ENCODE results near the gene LRCH3. TPM values are rescaled to one million over a fixed set of nuclear protein-coding genes. Genes with fewer than 3 reads are reported as not detected.

LRCH3 gene
- total and polyA plus RNA-seq, 2 of the 13 experiments (the other 11 are each of a cell fraction or from before 2014, with no cell fraction given): 25.5 to 103 TPM

DNA sequence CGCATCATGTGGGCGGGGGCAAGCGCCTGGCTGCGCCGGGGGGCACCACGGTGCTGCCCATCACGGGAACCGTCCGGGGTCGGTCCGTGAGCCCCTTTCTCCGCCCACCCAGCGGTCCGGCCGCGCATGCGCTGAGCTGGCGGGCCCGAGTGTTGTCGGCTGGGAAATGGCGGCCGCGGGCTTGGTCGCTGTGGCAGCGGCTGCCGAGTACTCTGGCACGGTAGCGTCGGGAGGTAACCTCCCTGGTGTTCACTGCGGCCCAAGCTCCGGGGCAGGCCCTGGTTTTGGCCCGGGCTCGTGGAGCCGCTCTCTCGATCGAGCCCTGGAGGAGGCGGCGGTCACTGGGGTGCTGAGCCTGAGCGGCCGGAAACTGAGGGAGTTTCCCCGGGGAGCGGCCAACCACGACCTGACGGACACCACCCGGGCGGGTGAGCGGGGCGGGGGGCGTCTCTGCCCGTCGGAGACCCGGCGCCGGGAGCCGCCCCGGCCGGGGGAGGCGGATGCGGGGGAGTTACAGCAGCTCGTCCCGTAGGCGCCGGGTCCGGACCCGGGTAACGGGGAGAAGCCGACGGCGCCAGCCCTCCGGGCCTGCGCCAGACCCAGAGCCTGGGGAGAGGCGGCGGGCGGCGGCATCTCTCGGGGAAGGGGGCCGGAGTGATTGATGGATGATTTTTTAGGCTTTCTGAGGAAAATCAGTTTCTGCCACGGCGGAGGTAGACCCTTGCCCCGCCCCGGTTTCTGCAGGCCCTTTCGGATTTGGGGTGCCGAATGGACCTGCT lies at the start of gene LRCH3 (continued):
- TF ChIP-seq ZNF263 (CRISPR knock-in tag; IDR thresholded peaks at IDR 0.05) (peak; percentile 23; the same call in 1 of the 2 replicates), REXO4 (CRISPR knock-in tag; IDR thresholded peaks at IDR 0.05; ENCODE audit: borderline replicate concordance) (no peak), MAZ (IDR thresholded peaks at IDR 0.05; ENCODE audit: borderline replicate concordance, low read depth, low read length) (0 out of 2 replicates have a peak, but pooled peaks have one; percentile 13), MAZ (CRISPR knock-in tag; IDR thresholded peaks at IDR 0.05; ENCODE audit: low read depth) (peak; percentile 49), ZNF136 (CRISPR knock-in tag; IDR thresholded peaks at IDR 0.05; ENCODE audit: low read depth) (peak; percentile 64; the same call in 1 of the 2 replicates), IKZF1 (IDR thresholded peaks at IDR 0.05) (no peak), HDAC1 (CRISPR knock-in tag; IDR thresholded peaks at IDR 0.05) (peak; percentile 88), ZNF256 (CRISPR knock-in tag; conservative IDR thresholded peaks at IDR 0.05) (no peak; the same call in 1 of the 2 replicates), GATAD1 (CRISPR knock-in tag; IDR thresholded peaks at IDR 0.05) (peak; percentile 65), FOXA3 (CRISPR knock-in tag; IDR thresholded peaks at IDR 0.05) (peak; percentile 56)
- TF ChIP-seq, protein P1, sequence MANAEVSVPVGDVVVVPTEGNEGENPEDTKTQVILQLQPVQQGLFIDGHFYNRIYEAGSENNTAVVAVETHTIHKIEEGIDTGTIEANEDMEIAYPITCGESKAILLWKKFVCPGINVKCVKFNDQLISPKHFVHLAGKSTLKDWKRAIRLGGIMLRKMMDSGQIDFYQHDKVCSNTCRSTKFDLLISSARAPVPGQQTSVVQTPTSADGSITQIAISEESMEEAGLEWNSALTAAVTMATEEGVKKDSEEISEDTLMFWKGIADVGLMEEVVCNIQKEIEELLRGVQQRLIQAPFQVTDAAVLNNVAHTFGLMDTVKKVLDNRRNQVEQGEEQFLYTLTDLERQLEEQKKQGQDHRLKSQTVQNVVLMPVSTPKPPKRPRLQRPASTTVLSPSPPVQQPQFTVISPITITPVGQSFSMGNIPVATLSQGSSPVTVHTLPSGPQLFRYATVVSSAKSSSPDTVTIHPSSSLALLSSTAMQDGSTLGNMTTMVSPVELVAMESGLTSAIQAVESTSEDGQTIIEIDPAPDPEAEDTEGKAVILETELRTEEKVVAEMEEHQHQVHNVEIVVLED (CRISPR knock-in tag; IDR thresholded peaks at IDR 0.05; ENCODE audit: borderline replicate concordance): peak; percentile 61; the same call in 1 of the 2 replicates
- TF ChIP-seq, protein P2, sequence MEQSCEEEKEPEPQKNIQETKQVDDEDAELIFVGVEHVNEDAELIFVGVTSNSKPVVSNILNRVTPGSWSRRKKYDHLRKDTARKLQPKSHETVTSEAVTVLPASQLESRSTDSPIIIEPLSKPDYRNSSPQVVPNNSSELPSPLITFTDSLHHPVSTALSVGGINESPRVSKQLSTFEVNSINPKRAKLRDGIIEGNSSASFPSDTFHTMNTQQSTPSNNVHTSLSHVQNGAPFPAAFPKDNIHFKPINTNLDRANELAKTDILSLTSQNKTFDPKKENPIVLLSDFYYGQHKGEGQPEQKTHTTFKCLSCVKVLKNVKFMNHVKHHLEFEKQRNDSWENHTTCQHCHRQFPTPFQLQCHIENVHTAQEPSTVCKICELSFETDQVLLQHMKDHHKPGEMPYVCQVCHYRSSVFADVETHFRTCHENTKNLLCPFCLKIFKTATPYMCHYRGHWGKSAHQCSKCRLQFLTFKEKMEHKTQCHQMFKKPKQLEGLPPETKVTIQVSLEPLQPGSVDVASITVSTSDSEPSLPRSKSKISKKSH (CRISPR knock-in tag; IDR thresholded peaks at IDR 0.05; ENCODE audit: borderline replicate concordance): peak; percentile 89
- TF ChIP-seq, protein P3, sequence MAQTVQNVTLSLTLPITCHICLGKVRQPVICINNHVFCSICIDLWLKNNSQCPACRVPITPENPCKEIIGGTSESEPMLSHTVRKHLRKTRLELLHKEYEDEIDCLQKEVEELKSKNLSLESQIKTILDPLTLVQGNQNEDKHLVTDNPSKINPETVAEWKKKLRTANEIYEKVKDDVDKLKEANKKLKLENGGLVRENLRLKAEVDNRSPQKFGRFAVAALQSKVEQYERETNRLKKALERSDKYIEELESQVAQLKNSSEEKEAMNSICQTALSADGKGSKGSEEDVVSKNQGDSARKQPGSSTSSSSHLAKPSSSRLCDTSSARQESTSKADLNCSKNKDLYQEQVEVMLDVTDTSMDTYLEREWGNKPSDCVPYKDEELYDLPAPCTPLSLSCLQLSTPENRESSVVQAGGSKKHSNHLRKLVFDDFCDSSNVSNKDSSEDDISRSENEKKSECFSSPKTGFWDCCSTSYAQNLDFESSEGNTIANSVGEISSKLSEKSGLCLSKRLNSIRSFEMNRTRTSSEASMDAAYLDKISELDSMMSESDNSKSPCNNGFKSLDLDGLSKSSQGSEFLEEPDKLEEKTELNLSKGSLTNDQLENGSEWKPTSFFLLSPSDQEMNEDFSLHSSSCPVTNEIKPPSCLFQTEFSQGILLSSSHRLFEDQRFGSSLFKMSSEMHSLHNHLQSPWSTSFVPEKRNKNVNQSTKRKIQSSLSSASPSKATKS (CRISPR knock-in tag; IDR thresholded peaks at IDR 0.05): no peak
- TF ChIP-seq, protein P4, sequence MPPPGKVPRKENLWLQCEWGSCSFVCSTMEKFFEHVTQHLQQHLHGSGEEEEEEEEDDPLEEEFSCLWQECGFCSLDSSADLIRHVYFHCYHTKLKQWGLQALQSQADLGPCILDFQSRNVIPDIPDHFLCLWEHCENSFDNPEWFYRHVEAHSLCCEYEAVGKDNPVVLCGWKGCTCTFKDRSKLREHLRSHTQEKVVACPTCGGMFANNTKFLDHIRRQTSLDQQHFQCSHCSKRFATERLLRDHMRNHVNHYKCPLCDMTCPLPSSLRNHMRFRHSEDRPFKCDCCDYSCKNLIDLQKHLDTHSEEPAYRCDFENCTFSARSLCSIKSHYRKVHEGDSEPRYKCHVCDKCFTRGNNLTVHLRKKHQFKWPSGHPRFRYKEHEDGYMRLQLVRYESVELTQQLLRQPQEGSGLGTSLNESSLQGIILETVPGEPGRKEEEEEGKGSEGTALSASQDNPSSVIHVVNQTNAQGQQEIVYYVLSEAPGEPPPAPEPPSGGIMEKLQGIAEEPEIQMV (CRISPR knock-in tag; IDR thresholded peaks at IDR 0.05; ENCODE audit: low read depth): peak; percentile 81; the same call in 1 of the 2 replicates
- TF ChIP-seq, protein P5, sequence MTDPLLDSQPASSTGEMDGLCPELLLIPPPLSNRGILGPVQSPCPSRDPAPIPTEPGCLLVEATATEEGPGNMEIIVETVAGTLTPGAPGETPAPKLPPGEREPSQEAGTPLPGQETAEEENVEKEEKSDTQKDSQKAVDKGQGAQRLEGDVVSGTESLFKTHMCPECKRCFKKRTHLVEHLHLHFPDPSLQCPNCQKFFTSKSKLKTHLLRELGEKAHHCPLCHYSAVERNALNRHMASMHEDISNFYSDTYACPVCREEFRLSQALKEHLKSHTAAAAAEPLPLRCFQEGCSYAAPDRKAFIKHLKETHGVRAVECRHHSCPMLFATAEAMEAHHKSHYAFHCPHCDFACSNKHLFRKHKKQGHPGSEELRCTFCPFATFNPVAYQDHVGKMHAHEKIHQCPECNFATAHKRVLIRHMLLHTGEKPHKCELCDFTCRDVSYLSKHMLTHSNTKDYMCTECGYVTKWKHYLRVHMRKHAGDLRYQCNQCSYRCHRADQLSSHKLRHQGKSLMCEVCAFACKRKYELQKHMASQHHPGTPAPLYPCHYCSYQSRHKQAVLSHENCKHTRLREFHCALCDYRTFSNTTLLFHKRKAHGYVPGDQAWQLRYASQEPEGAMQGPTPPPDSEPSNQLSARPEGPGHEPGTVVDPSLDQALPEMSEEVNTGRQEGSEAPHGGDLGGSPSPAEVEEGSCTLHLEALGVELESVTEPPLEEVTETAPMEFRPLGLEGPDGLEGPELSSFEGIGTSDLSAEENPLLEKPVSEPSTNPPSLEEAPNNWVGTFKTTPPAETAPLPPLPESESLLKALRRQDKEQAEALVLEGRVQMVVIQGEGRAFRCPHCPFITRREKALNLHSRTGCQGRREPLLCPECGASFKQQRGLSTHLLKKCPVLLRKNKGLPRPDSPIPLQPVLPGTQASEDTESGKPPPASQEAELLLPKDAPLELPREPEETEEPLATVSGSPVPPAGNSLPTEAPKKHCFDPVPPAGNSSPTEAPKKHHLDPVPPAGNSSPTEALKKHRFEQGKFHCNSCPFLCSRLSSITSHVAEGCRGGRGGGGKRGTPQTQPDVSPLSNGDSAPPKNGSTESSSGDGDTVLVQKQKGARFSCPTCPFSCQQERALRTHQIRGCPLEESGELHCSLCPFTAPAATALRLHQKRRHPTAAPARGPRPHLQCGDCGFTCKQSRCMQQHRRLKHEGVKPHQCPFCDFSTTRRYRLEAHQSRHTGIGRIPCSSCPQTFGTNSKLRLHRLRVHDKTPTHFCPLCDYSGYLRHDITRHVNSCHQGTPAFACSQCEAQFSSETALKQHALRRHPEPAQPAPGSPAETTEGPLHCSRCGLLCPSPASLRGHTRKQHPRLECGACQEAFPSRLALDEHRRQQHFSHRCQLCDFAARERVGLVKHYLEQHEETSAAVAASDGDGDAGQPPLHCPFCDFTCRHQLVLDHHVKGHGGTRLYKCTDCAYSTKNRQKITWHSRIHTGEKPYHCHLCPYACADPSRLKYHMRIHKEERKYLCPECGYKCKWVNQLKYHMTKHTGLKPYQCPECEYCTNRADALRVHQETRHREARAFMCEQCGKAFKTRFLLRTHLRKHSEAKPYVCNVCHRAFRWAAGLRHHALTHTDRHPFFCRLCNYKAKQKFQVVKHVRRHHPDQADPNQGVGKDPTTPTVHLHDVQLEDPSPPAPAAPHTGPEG (CRISPR knock-in tag; IDR thresholded peaks at IDR 0.05): peak; percentile 80
